GM18519 (cell line): ENCODE data around the gene PMM2.
"Not testable (repeated sequence)": the region's sequence is repeated elsewhere in the genome, so short reads cannot be mapped to it uniquely, and the experiment has no call there.

ENCODE experiments used
- ATAC-seq: cut with Tn5 transposase; IDR thresholded peaks from one replicate; pipeline ENCODE4 v1.9.1; 2021; ENCODE audit warnings: mild to moderate bottlenecking, moderate library complexity; ENCODE audit not compliant: unreplicated experiment, low FRiP score

Gene PMM2

GRCh38 chr16:8777217-8777616, 20.4 kb upstream of the PMM2 start:
- ATAC-seq, result no peak

DNA sequence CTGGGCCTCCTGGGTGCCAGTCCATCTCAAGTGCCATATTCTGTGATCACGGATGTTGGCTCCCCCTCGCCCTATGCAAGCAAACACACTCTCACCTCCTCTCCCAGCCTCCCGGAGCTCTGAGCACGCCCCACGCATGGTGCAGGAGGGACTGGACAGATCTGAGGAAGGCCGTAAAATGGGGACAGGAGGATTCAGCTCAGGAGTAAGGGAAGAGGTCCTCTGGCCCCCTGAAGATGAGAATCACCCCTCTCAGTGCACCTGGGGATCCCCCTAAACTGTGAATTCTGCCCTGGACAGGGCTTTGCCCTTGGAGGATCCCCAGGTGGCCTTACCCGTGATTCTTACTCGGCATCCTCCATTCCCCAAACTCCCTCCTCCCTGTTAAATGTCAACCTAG, 15.8 kb upstream of the PMM2 start:
- ATAC-seq, result no peak

- ATAC-seq, result no peak
Observed at GRCh38 chr16:8782673-8783072, 15.0 kb upstream of the PMM2 start.

- ATAC-seq, result no peak
Observed at GRCh38 chr16:8785408-8785807, 12.2 kb upstream of the PMM2 start.

DNA sequence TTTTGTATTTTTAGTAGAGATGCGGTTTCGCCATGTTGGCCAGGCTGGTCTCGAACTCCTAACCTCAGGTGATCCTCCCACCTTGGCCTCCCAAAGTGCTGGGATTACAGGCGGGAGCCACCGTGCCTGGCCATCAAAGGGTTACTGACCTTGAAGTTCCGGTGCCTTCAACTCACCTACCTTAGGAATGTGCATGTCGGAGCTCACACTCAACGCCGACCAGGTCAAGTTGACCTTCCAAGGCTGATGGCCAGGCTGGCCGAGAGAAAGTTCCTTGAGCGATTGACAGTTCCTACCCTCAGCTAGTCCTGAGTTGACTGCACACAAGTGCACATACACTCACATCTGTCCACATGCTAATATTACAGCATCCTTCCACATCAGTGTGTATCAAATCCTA, 11.3 kb upstream of the PMM2 start:
- ATAC-seq, result not testable (repeated sequence)

GRCh38 chr16:8788578-8789172, 9.0 kb upstream of the PMM2 start:
- ATAC-seq, result no peak

DNA sequence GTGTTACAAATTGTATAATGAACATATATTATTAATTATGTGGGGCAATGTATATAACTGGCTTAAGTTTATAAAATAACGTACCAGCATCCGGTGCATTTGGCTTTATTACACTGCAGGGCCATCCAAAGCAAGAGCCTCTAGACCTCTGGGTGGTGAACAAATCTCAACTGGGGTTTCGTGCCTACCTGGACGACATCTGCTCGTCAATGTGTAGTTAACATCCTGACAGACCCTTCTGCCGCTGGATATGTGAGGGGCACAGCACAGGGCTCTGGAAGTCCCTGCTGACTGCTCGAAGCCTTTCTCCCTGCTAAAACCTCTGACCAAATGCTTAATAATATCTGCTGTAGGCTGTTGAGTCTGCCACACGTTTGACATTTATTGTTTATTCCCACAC, 2.5 kb upstream of the PMM2 start:
- ATAC-seq, result no peak

DNA sequence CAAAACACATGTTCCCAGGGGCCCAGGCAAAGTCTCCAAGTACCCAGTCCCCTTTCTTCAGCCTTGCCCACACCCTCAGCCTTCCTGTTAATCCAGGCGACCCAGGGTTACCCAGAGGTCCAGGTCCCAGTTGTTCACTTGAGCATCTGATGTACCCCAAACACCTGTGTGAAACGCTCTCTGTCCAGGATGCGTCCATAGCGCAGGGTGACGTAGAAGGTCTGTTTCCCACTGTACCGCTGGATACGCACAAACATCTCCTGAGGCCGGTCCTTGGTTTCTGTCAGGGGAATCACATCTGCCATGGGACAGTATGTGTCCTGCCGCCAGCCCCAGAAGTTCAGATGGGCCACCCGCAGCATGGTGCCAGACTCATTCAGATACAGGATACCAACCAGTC, 1.8 kb upstream of the PMM2 start:
- ATAC-seq, result no peak

GRCh38 chr16:8796469-8797363, 923 bp upstream of the PMM2 start:
- ATAC-seq, result no peak

GRCh38 chr16:8798174-8798527, 512 bp downstream of the PMM2 start:
- ATAC-seq, result no peak

DNA sequence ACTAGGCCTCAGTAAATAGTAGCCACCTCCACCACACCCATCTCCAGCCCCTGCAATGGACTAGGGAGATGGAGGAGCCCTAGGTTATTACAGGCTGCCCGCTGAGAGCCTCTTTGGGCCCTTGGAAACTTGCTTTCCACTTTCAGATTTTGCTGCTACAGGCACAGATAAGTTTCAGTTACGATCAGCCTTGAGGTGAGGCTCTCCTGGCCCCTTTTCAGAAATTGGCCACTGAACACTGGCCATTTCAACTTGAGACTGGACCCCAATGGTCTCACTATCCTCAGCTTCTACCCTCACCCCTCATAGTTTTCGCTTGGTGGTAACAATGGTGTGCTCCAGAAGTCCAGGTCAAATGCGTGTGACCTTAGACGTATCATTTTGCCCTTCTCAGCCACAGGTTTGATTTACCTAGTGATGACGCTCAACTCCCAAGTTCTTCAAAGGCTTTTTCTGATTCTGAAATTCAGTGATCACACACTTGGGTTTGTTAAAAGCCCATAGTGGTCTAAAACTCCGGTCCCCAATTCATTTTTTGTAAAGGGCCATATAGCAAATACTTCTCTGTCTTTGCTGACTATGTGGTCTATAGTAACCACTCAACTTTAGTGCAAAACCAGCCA, 1.0 kb downstream of the PMM2 start:
- ATAC-seq, result no peak

DNA sequence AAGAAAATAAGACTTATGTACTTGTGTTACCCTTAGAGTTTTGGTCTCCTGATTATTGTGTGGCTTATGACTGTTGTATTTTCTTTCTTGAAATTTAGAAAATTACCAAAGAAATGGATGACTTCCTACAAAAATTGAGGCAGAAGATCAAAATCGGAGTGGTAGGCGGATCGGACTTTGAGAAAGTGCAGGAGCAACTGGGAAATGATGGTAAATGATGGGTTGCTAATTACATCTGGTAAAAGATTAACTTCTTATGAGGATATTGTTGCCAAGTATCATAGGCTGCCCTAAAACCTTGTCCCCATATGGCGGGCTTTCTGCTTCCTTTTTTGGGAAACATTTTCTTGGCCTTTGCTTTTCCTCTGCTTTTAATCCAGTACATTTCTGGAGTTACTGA, 4.1 kb downstream of the PMM2 start:
- no peak for ATAC-seq

DNA sequence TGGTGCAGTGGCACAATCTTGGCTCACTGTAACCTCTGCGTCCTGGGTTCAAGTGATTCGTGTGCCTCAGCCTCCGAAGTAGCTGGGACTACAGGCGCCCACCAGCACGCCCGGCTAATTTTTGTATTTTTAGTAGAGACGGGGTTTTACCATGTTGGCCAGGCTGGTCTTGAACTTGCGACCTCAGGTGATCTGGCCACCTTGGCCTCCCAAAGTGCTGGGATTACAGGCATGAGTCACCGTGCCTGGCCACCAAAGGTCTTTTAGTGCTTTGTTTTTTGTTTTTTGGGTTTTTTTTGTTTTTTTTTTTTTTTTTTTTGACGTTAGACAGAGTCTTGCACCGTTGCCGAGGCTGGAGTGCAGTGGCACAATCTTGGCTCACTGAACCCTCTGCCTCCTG, 6.1 kb downstream of the PMM2 start:
- ATAC-seq, result not testable (repeated sequence)

GRCh38 chr16:8804313-8804712, 6.7 kb downstream of the PMM2 start:
- no peak for ATAC-seq

GRCh38 chr16:8806272-8806983, 8.8 kb downstream of the PMM2 start:
- no peak for ATAC-seq

- ATAC-seq, result no peak
Observed at GRCh38 chr16:8807189-8807588, 9.6 kb downstream of the PMM2 start.

- ATAC-seq, result no peak
Observed at GRCh38 chr16:8808009-8808408, 10.4 kb downstream of the PMM2 start.

- ATAC-seq, result no peak
Observed at GRCh38 chr16:8808613-8809353, 11.1 kb downstream of the PMM2 start.

DNA sequence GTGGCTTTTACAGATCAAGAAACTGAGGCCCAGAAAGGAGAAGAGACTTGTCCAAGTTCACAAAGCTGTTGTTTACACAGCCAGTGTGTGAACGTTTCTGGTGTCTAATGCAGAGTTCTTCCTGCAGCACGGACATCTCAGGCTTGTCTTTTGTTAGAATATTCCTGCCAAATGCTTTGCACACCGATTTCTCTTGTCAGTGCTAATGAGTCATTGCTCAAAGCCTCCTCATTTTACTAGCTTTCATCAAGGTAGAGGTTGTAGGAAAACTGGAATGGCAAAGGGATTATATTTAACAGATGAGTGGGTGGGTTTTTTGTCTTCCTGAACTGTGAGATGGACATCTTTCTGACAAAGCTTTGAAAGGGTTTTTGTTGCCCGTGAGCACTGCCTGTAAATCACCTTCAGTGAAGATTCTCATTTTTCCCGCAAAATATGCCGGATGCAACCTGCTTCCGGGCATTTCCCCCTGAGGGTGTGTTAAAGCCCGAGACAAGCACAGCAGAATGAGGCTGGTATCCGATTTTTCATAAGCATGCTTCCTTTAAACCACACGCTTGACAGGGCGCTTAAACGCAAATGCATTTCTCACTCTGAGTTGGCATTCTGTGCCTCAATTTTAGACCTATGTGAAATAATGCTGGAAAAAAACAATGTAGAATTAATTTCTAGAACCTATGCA, 14.7 kb downstream of the PMM2 start:
- no peak for ATAC-seq
